GM23248 (cell line): ENCODE data around the gene RRAS. TPM values are rescaled to one million over a fixed set of nuclear protein-coding genes. Genes with fewer than 3 reads are reported as not detected.

Experiments
- DNase-seq: peaks from one replicate; pipeline ENCODE4 v3.0.0-alpha.2; 2015
- H2AFZ ChIP-seq: fragments of 200-600 bp; sonication (generic); 2 replicates; pipeline ENCODE4 v1.6.1; 2016; ENCODE audit warnings: antibody characterized with exemption
- H3F3A ChIP-seq: fragments of 200-600 bp; sonication (generic); 2 replicates; pipeline ENCODE4 v1.6.1; 2016; ENCODE audit warnings: mild to moderate bottlenecking, antibody characterized with exemption, mixed run types; ENCODE audit not compliant: insufficient read depth
- H3K27ac ChIP-seq: fragments of 200-600 bp; sonication (generic); 2 replicates; pipeline ENCODE4 v1.5.1; 2016; ENCODE audit warnings: mild to moderate bottlenecking
- H3K27me3 ChIP-seq: fragments of 200-600 bp; sonication (generic); replicated peaks from 2 replicates; pipeline ENCODE4 v1.6.1; 2016; ENCODE audit warnings: mild to moderate bottlenecking; ENCODE audit not compliant: insufficient read depth
- H3K36me3 ChIP-seq: fragments of 200-600 bp; sonication (generic); 2 replicates; pipeline ENCODE4 v1.6.1; 2016; ENCODE audit warnings: low read depth, mild to moderate bottlenecking
- H3K4me1 ChIP-seq: fragments of 200-600 bp; sonication (generic); 2 replicates; pipeline ENCODE4 v1.6.1; 2016; ENCODE audit warnings: mild to moderate bottlenecking; ENCODE audit not compliant: insufficient read depth
- H3K4me2 ChIP-seq: fragments of 200-600 bp; sonication (generic); one replicate; pipeline ENCODE4 v1.6.1; 2016; ENCODE audit warnings: mild to moderate bottlenecking; ENCODE audit not compliant: unreplicated experiment
- H3K4me3 ChIP-seq: fragments of 200-600 bp; sonication (generic); 2 replicates; pipeline ENCODE4 v1.5.1; 2016; ENCODE audit warnings: mild to moderate bottlenecking
- H3K79me2 ChIP-seq: fragments of 200-600 bp; sonication (generic); 2 replicates; pipeline ENCODE4 v1.6.1; 2016; ENCODE audit warnings: mild to moderate bottlenecking; ENCODE audit not compliant: insufficient read depth
- H3K9ac ChIP-seq: fragments of 200-600 bp; sonication (generic); 2 replicates; pipeline ENCODE4 v1.6.1; 2016; ENCODE audit warnings: mild to moderate bottlenecking
- H3K9me2 ChIP-seq: fragments of 200-600 bp; sonication (generic); 2 replicates; pipeline ENCODE4 v1.6.1; 2016; ENCODE audit warnings: mixed run types, mild to moderate bottlenecking, moderate library complexity; ENCODE audit not compliant: insufficient read depth
- H3K9me3 ChIP-seq: fragments of 200-600 bp; sonication (generic); one replicate; pipeline ENCODE4 v1.6.1; 2017; ENCODE audit warnings: low read depth
- H4K20me1 ChIP-seq: fragments of 200-600 bp; sonication (generic); 2 replicates; pipeline ENCODE4 v1.6.0; 2016; ENCODE audit not compliant: insufficient read depth
- EZH2 ChIP-seq: fragments of 200-600 bp; sonication (generic); IDR thresholded peaks from 2 replicates; pipeline ENCODE4 v1.6.1; 2018; ENCODE audit warnings: antibody characterized with exemption, mild to moderate bottlenecking; ENCODE audit not compliant: insufficient read depth, poor library complexity, severe bottlenecking
- EZH2phosphoT487 ChIP-seq: fragments of 200-600 bp; sonication (generic); IDR thresholded peaks from 2 replicates; pipeline ENCODE4 v1.6.1; 2018; ENCODE audit warnings: antibody characterized with exemption, moderate library complexity, mild to moderate bottlenecking, low read depth; ENCODE audit not compliant: insufficient read depth
- WGBS, 2 experiments: methylation state at CpG; one replicate each; pipeline ENCODE4 v1.1.6; 2015 to 2017; ENCODE audit warnings: low lambda C conversion rate in 2 of 2, low coverage in 1 of 2; ENCODE audit errors: missing lambda C conversion rate in 2 of 2; 5-methylcytosine and 5-hydroxymethylcytosine counted together
- in situ Hi-C: fragments of 300-500 bp; cut with MboI; formaldehyde crosslinking; loops from 2 replicates; pipeline ENCODE4 v1.15.0; 2020
- polyA plus RNA-seq: library from polyadenylated mRNA; unstranded; fragments of >200 nt; fragmentation: Nextera tagmentation; extraction: Ambion mirVana; gene quantifications from 2 replicates; pipeline ENCODE4 v1.2.1, GENCODE V29; 2016
- total RNA-seq: library from RNA; depleted of rRNA; stranded (reverse); fragments of >200 nt; shearing (Covaris generic); gene quantifications from 2 replicates; pipeline ENCODE4 v1.2.3, GENCODE V29; 2014

The RRAS gene
- total and polyA plus RNA-seq, 2 experiments from 2014 or later: 116 to 337 TPM

DNA sequence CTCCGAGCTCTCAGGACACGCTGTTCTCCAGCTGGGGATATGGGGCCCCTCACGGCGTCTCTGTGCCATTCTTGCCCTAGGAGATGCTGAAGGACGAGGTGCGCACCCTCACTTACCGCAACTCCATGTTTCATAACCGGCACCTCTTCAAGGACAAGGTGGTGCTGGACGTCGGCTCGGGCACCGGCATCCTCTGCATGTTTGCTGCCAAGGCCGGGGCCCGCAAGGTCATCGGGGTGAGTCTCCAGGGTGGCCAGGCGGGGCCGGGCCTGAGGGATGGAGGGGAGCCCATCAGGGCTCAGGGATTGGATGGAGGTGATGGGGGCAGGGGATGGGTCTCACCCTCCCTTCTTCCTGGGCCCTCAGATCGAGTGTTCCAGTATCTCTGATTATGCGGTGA is 41.9 kb upstream of the RRAS start:
- H3K27ac ChIP-seq: no peak overlapping the region
- H3K36me3 ChIP-seq: peaks cover 11% of the 10 kb centered on the region; the same call in 1 of the 2 replicates
- peaks cover 67% of the 10 kb centered on the region for H3K79me2 ChIP-seq
- no peak overlapping the region for H2AFZ ChIP-seq
- H3K9me3 ChIP-seq: no peaks in the 10 kb centered on the region
- H3K4me2 ChIP-seq: no peak overlapping the region
- no peaks in the 10 kb centered on the region for H4K20me1 ChIP-seq
- 0 out of 2 replicates have a peak, but pooled peaks cover 4% of the 10 kb centered on the region for H3K4me1 ChIP-seq
- no peaks in the 10 kb centered on the region for H3K27me3 ChIP-seq
- no peaks in the 10 kb centered on the region for H3K9me2 ChIP-seq
- H3K4me3 ChIP-seq: no peak overlapping the region
- DNase-seq: no peak
- in situ Hi-C loops: no loop called here
- no peak for TF ChIP-seq EZH2
- TF ChIP-seq EZH2phosphoT487: no peak
- WGBS, 2 experiments: 83 to 91% methylated on average over 17 to 19 of the region's 19 CpGs
- no peaks in the 10 kb centered on the region for H3F3A ChIP-seq
- no peak overlapping the region for H3K9ac ChIP-seq

- Histone ChIP-seq H3K9me2 (no peaks in the 10 kb centered on the region), H3F3A (peaks cover 5% of the 10 kb centered on the region), H3K27me3 (no peaks in the 10 kb centered on the region), H3K4me1 (peaks cover 8% of the 10 kb centered on the region; the same call in 1 of the 2 replicates), H3K27ac (no peak overlapping the region), H3K36me3 (peaks cover 11% of the 10 kb centered on the region; the same call in 1 of the 2 replicates), H3K9ac (peak overlapping the region; percentile 33), H4K20me1 (no peaks in the 10 kb centered on the region), H3K79me2 (peaks cover 67% of the 10 kb centered on the region), H2AFZ (0 out of 2 replicates have a peak overlapping the region, but pooled peaks have one; percentile 44), H3K9me3 (no peaks in the 10 kb centered on the region), H3K4me2 (peak overlapping the region; percentile 60), H3K4me3 (peak overlapping the region; percentile 40; the same call in 1 of the 2 replicates)
- 20 to 24% methylated on average over 40 of the region's 40 CpGs for WGBS, 2 experiments
- in situ Hi-C loops: no loop called here
- DNase-seq: peak; percentile 83
- no peak for TF ChIP-seq EZH2phosphoT487
- no peak for TF ChIP-seq EZH2
Measured at GRCh38 chr19:49680421-49681351, 40.7 kb upstream of the RRAS start.

DNA sequence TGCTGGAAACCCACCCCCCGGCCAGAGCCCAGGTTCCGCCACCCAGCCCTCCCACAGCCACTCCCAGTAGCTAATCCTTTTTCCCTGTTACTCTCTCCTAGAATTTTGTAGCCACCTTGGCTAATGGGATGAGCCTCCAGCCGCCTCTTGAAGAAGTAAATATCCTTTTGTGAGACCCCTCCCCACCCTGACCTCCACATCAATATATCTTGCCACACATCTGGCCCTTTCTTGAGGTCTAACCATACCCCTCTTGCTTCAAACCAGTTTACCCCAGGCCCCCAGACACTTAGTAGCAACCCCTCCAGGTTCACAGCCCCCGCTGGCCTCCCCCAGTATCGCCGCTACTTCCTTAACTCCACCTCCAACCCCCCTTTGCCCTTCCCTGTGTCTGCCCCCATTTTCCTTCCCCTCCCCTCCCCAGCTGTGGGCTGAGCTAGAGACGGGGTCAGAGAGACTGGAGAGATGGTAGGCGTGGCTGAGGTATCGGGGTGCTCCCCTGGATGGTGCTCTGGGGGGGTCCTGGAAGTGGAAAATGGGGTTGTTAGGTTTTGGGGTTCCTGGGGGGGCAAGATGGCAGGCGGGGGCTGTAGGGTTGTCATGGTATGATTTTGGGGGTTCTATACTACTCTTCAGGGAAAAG is 39.9 kb upstream of the RRAS start:
- Histone ChIP-seq H3K9ac (peak overlapping the region; percentile 33), H3K79me2 (peaks cover 67% of the 10 kb centered on the region)

More for the DNA sequence above, 39.9 kb upstream of the RRAS start:
- Histone ChIP-seq H3K4me2 (peak overlapping the region; percentile 60), H3K4me3 (peak overlapping the region; percentile 40; the same call in 1 of the 2 replicates), H3K9me3 (no peaks in the 10 kb centered on the region), H3K27me3 (no peaks in the 10 kb centered on the region), H3K27ac (no peak overlapping the region), H3K4me1 (peaks cover 8% of the 10 kb centered on the region; the same call in 1 of the 2 replicates), H3K9me2 (no peaks in the 10 kb centered on the region), H3K36me3 (peaks cover 11% of the 10 kb centered on the region; the same call in 1 of the 2 replicates), H3F3A (peaks cover 8% of the 10 kb centered on the region), H4K20me1 (no peaks in the 10 kb centered on the region), H2AFZ (no peak overlapping the region)
- no peak for DNase-seq
- in situ Hi-C loops: no loop called here
- no peak for TF ChIP-seq EZH2
- no peak for TF ChIP-seq EZH2phosphoT487
- 25 to 49% methylated on average over 4 to 10 of the region's 10 CpGs for WGBS, 2 experiments
